GM21737 (cell line): ENCODE data around the gene PDPN.

Source experiments
- ATAC-seq: cut with Tn5 transposase; IDR thresholded peaks from one replicate; pipeline ENCODE4 v1.9.1; 2021; ENCODE audit warnings: mild to moderate bottlenecking, moderate library complexity; ENCODE audit not compliant: unreplicated experiment

The PDPN gene

GRCh38 chr1:13616234-13616633 is 32.6 kb downstream of the PDPN start:
- ATAC-seq = no peak

GRCh38 chr1:13617108-13617507 is 33.5 kb downstream of the PDPN start:
- ATAC-seq = no peak

GRCh38 chr1:13617773-13618172 is 34.1 kb downstream of the PDPN start:
- ATAC-seq = no peak

GRCh38 chr1:13618483-13618882 is 34.9 kb downstream of the PDPN start:
- ATAC-seq = no peak

GRCh38 chr1:13619909-13620308 is 36.3 kb downstream of the PDPN start:
- no peak for ATAC-seq

GRCh38 chr1:13620825-13621224 is 37.2 kb downstream of the PDPN start:
- no peak for ATAC-seq

GRCh38 chr1:13622446-13622845 is 38.8 kb downstream of the PDPN start:
- no peak for ATAC-seq

- ATAC-seq = no peak
These were observed 39.5 kb downstream of the PDPN start for GRCh38 chr1:13623021-13623637.

GRCh38 chr1:13624526-13624925 is 40.9 kb downstream of the PDPN start:
- no peak for ATAC-seq

- no peak for ATAC-seq
These were observed 43.5 kb downstream of the PDPN start for GRCh38 chr1:13627127-13627526.

- ATAC-seq = no peak
These were observed 44.6 kb downstream of the PDPN start for GRCh38 chr1:13628218-13628617.

GRCh38 chr1:13628711-13629110 is 45.1 kb downstream of the PDPN start:
- ATAC-seq = no peak

GRCh38 chr1:13642306-13643004 is 58.8 kb downstream of the PDPN start:
- ATAC-seq = no peak

- ATAC-seq = no peak
These were observed 59.4 kb downstream of the PDPN start for GRCh38 chr1:13643017-13643416.

- no peak for ATAC-seq
These were observed 62.9 kb downstream of the PDPN start for GRCh38 chr1:13646521-13646920.

- ATAC-seq = no peak
These were observed 67.6 kb downstream of the PDPN start for GRCh38 chr1:13651279-13651678.

- ATAC-seq = no peak
These were observed 68.6 kb downstream of the PDPN start for GRCh38 chr1:13652238-13652637.

- ATAC-seq = no peak
These were observed 77.9 kb downstream of the PDPN start for GRCh38 chr1:13661539-13661938.

- no peak for ATAC-seq
These were observed 78.9 kb downstream of the PDPN start for GRCh38 chr1:13662493-13662892.

- ATAC-seq = no peak
These were observed 80.3 kb downstream of the PDPN start for GRCh38 chr1:13663969-13664368.

- ATAC-seq = no peak
These were observed 80.8 kb downstream of the PDPN start for GRCh38 chr1:13664451-13664850.

- ATAC-seq = no peak
These were observed 82.7 kb downstream of the PDPN start for GRCh38 chr1:13666317-13666716.
